Effector memory CD4-positive, alpha-beta T cell (primary cell): Measurements from ENCODE around the gene PVRIG.
"Not testable (repeated sequence)": the region's sequence is repeated elsewhere in the genome, so short reads cannot be mapped to it uniquely, and the experiment has no call there.

ENCODE experiments used
- DNase-seq, 3 donors: peaks; one replicate each; pipeline ENCODE4 v3.0.0-alpha.2; 2020
- H3K27ac ChIP-seq: 2 replicates; pipeline ENCODE4 v1.7.0; 2013; ENCODE audit warnings: mild to moderate bottlenecking, low read length, moderate library complexity; ENCODE audit not compliant: insufficient read depth, poor library complexity, severe bottlenecking
- H3K27me3 ChIP-seq: replicated peaks from 2 replicates; pipeline ENCODE4 v1.7.0; 2013; ENCODE audit warnings: mild to moderate bottlenecking, low read length; ENCODE audit not compliant: insufficient read depth, control insufficient read depth, poor library complexity, severe bottlenecking
- H3K36me3 ChIP-seq: 2 replicates; pipeline ENCODE4 v1.7.0; 2013; ENCODE audit warnings: mild to moderate bottlenecking, low read length, moderate library complexity; ENCODE audit not compliant: control insufficient read depth, insufficient read depth
- H3K4me1 ChIP-seq: 2 replicates; pipeline ENCODE4 v1.7.0; 2013; ENCODE audit warnings: low read length, mild to moderate bottlenecking; ENCODE audit not compliant: control insufficient read depth, insufficient read depth, poor library complexity, severe bottlenecking
- H3K4me3 ChIP-seq: 2 replicates; pipeline ENCODE4 v1.7.0; 2013; ENCODE audit warnings: low read length, low read depth, mild to moderate bottlenecking; ENCODE audit not compliant: insufficient read depth, poor library complexity, severe bottlenecking
- H3K9me3 ChIP-seq: 2 replicates; pipeline ENCODE4 v1.7.0; 2013; ENCODE audit warnings: mild to moderate bottlenecking, low read length, moderate library complexity; ENCODE audit not compliant: control insufficient read depth

Gene PVRIG

DNA sequence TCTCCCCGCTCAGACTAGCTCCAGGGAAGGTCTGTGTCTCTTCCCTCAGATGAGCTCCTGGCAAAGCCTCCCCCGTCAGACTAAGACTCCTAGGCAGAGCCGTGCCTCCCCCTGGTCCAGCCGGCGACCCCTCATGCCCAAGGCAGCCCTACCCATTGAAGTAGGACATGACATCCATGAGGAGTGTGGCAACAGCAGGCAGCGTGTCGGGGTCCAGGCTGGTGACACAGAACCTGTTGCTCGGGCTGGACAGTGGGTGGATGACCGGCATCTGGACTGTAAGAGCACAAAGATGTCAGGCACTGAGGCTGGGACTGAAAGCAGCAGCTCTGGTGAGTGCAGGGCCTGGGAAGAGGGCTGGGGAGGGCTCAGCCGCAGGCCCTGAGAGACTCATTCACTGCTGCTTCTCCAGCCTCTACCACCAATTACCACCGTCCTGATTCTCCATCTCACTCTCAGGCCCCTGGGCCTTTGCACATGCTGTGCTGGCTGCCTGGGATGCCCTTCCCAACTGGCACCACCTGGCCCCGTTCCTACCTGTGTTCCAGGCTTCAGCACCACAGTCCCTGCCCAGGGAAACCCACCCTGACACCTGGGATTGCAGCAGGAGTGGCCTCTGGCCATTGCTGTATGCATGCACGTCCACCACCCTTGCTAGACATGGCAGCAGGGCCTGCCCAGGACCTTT lies 2.8 kb downstream of the PVRIG start:
- H3K4me1 ChIP-seq: peaks cover 34% of the 10 kb centered on the region
- no peaks in the 10 kb centered on the region for H3K27me3 ChIP-seq
- H3K36me3 ChIP-seq: peaks cover 9% of the 10 kb centered on the region
- no peaks in the 10 kb centered on the region for H3K9me3 ChIP-seq
- H3K4me3 ChIP-seq: peak overlapping the region; percentile 81
- DNase-seq: no peak
- H3K27ac ChIP-seq: peak overlapping the region; percentile 96

DNA sequence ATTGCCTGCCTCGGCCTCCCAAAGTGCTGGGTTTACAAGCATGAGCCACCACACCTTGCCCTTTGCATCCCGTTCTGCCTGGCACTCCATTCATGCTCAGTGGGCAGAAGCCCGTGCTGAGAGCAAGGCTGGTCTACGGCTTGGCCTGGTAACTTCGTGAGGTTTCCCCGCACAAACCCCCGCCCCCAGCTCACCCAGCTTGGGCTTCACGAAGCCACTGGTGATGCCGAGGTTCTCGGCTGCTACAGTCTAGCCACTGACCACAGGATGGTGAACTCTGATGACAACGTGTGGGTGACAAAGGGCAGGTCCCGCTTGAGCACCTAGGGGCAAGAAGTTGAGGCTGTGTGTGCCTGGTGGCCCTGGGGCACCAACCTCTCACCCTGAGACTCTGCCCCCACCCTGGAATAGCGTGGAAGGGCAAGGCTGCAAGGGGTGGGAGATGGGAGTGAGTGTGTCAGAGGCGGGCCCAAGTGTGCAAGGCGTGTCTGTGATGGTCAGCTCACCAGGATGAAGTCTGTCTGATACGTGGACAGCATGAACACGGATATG lies 3.7 kb downstream of the PVRIG start:
- Histone ChIP-seq H3K27ac (peak overlapping the region; percentile 60), H3K4me1 (peaks cover 34% of the 10 kb centered on the region)
- not testable (repeated sequence) for H3K36me3 ChIP-seq, H3K9me3 ChIP-seq, H3K27me3 ChIP-seq, H3K4me3 ChIP-seq, DNase-seq

DNA sequence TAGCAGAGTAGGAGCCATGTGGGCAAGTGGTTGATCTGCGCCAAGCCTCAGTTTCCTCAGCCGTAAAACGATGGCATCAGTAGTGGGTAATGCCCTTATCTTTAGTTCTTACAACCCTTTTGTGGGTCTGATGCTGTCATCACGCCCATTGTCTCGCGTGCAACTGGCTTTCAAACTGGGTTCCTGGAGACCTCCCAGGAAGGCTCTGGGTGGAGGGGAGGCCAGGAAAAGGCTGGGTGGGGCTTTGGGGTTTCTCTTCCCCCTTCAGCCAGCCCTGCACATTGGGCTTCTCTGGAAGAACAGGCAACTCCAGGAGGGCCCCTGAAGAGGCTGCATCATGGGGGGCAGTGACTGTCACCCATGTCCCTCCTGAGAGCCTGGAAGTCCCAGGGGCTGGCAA lies 5.1 kb downstream of the PVRIG start:
- not testable (repeated sequence) for H3K36me3 ChIP-seq, H3K4me3 ChIP-seq, H3K27me3 ChIP-seq, H3K9me3 ChIP-seq, DNase-seq, H3K27ac ChIP-seq
- peaks cover 29% of the 10 kb centered on the region for H3K4me1 ChIP-seq

DNA sequence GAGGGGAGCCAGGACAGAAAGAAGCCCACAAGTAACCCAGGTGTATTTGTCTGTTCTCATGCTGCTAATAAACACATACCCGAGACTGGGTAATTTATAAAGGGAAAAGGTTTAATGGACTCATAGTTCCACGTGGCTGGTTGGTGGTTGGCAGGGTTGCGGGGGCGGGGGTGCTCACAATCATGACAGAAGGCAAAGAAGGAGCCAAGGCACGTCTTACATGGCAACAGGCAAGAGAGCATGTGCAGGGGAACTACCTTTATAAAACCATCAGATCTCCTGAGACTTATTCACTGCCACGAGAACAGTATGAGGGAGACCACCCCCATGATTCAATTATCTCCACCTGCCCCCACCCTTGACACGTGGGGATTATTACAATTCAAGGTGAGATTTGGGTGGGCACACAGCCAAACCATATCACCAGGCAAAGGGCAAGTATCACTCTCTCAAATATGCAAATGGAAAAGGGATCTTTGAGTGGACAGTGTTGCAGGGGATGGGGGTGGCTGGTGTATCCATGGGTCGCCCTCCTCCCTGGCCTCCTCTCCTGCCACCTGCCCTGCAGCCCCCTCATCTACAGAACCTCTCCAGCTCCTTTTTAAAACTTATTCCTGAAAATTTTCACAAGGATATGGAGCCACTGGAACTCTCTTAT lies 15.0 kb downstream of the PVRIG start:
- H3K27ac ChIP-seq, H3K4me1 ChIP-seq, DNase-seq, H3K4me3 ChIP-seq, H3K27me3 ChIP-seq, H3K9me3 ChIP-seq, H3K36me3 ChIP-seq: not testable (repeated sequence)

DNA sequence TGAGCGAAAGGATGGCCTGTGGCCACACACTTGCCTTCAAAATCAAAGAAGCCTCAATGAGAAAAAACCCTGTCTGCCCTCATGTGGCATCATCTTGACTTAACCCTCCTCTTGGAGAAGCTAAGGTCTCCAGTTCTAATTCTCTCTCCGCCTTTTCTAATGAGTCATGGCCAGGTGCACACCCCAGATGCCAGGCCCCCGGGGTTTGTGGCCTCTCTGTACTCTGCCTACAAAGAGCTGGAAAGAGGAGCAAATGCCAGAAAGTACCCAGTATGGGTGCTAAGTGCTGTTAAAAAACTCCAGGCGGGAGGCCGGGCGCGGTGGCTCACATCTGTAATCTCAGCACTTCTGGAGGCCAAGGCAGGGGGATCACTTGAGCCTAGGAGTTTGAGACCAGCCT lies 20.2 kb downstream of the PVRIG start:
- H3K36me3 ChIP-seq, H3K4me1 ChIP-seq, H3K27me3 ChIP-seq, H3K27ac ChIP-seq, DNase-seq, H3K9me3 ChIP-seq, H3K4me3 ChIP-seq: not testable (repeated sequence)

DNA sequence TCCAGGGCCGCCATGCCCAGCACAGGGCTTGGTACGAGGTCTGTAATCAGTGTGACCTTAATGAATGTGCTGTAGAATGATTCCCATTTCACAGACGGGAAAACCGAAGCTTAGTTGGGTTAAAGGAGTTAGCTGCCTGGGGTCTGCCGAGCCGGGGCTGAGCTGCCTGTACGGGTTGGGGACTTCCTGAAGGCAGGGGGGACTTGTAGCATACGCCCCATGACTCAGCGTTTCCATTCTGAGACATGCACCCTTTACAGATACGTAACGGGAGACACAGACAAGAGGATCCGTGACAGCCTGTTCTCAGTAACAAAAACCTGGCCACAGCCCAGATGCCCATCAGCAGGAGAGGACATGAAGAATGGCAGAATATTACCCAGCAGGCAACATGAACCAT lies 23.6 kb downstream of the PVRIG start:
- not testable (repeated sequence) for H3K4me3 ChIP-seq, H3K36me3 ChIP-seq, H3K27me3 ChIP-seq, H3K4me1 ChIP-seq, H3K9me3 ChIP-seq, H3K27ac ChIP-seq
- DNase-seq: peak; percentile 8 to 14 (median 9)

DNA sequence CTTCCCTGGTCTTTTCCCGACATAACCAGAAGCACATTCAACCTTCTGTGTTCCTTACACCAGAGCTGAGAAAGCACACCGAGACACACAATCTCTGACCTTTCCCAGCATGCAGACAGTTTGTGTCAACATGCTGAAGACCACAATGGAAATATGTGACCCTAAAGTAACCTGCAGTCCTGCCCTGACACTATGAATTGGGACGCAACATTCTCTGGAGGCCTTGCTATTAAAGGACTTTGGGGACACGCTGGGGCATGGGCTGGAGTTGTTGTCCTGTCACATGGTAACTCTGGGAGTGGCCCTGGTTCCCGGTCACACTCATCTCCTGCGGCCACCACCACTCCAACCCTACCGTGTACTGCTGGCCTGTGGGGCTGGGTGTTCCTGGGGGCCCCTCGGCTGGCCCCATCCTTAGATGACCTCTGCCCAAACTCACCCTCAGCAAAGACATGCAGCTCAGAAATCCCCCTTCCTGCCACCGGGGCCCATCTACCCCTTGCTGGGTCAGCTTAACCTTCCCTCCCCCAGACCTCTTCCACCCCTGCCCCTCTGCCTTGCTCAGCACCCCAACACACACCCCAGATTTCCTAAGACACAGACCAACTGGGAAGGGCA lies 25.3 kb downstream of the PVRIG start:
- H3K9me3 ChIP-seq, H3K36me3 ChIP-seq, DNase-seq, H3K27ac ChIP-seq, H3K27me3 ChIP-seq, H3K4me3 ChIP-seq, H3K4me1 ChIP-seq: not testable (repeated sequence)

DNA sequence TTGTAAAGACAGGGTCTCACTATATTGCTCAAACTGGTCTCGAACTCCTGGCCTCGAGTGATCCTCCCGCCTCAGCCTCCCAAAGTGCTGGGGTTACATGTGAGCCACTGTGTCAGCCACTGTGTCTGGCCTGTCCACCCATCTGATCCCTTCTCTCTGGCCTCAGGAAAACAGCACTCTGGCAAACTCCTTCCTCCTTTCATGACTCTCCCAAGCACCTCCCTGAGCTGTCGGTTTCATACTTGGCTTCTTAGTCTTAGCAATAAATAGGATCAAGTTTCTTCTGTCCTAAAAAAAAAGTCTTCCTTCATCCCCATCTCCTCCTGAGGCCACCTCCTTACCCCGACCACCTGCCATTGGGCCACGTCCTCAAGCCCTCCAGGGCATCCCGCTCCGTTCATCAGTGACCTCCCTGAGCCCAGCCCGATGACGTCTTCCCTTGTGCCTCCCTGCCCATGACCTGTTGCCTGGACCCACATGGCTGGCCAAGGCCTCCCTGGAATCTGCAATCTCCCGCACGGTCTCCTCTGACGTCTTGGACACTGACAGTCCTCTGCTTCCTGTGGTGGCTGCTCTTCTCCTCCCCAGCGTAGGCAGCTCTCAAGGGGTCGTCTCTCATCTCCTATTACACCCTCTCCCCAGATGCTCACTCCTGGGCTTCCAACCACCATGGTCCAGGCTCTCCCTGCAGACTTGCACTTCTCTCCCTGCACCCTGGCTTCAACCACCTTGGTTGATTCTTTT lies 26.5 kb downstream of the PVRIG start:
- not testable (repeated sequence) for H3K36me3 ChIP-seq, H3K27ac ChIP-seq, H3K4me1 ChIP-seq, H3K4me3 ChIP-seq, H3K9me3 ChIP-seq, H3K27me3 ChIP-seq, DNase-seq

DNA sequence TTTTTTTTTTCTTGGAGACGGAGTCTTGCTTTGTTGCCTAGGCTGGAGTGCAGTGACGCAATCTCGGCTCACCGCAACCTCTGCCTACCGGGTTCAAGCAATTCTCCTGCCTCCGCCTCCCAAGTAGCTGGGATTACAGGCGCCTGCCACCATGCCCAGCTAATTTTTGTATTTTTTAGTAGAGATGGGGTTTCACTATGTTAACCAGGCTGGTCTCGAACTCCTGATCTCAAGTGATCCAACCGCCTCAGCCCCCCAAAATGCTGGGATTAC lies 27.1 kb downstream of the PVRIG start:
- not testable (repeated sequence) for H3K4me3 ChIP-seq, H3K9me3 ChIP-seq, H3K4me1 ChIP-seq, DNase-seq, H3K27ac ChIP-seq, H3K27me3 ChIP-seq, H3K36me3 ChIP-seq
